Inferior parietal cortex (tissue), 1 donor: ENCODE results near the gene ZXDC.

ENCODE experiments used
- DNase-seq: peaks from one replicate; pipeline ENCODE4 v3.0.0-alpha.2; 2016; ENCODE audit errors: extremely low spot score

The ZXDC gene

DNA sequence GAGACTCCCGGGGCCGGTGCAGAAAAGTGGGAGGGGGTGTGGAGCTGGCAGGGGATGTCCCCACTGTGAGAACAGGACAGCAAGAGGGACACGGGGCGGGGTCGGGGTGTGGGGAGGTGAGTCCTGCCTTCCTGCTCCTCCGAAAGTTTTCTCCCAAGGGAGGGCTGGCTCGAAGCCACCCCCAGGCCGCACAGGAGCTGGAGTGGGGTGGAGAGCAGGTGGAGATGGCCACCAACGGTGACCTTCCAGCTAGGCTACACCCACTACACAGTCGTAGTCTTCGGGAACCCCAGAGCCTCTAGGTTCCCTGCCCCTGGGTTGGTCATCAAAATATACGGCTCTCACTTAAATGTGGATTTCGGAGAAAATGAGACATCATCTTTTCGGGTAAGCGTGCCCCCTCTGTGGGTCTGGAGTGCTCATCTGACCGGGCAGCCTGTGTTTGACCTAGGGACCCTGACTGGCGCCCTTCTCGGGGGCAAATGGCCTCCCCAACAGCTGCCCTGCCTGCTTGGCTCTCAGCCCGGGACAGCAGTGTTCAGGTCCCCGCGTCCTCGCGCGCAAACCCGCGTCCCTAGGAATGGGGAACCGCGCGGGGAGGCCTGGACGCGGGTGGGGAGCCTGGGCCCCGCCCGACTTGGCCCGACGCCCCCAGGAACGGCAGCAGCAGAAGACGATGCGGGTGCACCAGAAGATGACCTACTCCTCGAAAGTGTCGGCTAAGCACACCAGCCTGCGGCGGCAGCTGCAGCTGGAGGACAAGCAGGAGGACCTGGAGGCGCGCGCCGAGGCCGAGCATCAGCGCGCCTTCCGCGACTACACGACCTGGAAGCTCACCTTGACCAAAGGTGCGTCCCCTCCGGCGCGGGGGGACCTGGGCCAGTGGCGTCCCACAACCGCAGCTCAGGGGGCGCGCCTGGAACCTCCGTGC lies 59.8 kb downstream of the ZXDC start:
- DNase-seq = no peak

DNA sequence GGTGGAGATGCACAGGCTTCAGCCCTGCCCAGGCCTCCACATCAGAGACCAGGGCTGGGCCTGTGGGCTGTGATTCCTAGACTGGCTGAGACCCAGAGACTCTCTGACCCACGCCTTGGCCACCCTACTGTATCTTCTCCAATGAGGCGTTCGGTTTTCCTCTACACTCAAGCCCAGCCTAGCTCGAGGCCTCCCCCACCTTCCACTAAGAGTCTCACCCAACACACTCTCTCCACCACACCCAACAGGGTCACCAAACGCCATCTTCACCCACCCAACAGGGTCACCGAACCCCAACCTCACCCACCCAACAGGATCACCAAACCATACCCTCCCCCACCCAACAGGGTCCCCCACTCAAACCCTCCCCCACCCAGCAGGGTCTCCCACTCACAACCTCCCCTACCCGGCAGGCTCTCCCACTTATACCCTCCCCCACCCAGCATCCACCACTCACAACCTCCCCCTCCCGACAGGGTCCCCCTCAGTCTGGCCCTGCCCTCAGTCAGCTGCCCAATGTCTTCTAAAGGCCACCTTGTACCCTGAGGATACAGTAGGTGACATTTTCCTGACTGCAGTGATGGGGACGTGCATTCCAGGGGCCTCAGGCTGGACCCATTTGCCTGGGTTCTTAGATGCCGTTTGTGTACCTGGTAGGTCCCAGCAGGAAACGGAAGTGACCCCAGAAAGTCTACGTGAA lies 60.6 kb downstream of the ZXDC start:
- DNase-seq = no peak

DNA sequence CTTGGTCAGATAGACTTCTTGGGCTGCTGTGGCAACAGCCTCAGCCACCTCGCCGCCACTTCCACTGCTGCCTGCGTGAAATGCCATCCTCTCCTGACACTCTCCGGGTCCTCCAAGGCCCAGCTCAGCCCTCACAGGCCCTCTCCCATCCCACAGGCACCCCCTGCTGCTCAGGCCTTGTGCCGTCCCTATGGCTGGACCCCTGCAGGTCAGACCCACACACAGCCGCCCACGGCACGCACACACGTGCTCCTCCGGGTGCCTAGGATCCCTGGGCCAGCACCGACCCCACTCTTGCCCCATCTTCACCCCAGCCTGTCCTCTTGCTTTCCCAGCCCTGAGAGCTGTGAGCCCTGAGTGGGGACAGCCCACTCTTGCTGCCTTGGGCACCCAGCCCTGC lies 61.3 kb downstream of the ZXDC start:
- no peak for DNase-seq

DNA sequence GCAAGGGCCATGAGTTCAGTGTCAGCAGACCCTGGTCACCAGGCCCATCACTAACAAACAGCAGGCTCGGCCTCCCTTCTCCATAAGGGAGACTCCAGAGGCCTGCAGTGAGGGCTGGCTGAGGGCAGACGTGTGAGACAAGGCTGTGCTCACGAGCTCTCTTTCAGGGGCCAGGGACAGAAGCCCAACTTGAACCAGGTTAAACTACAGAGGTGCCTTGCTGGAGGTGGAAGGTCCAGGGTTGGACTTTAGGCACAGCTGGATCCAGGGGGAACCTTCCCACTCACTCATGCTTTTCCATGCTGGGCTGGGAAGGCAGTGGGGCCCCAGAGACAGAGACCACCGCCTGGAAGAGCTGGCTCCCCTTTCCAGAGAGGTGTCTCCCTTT lies 62.0 kb downstream of the ZXDC start:
- no peak for DNase-seq

DNA sequence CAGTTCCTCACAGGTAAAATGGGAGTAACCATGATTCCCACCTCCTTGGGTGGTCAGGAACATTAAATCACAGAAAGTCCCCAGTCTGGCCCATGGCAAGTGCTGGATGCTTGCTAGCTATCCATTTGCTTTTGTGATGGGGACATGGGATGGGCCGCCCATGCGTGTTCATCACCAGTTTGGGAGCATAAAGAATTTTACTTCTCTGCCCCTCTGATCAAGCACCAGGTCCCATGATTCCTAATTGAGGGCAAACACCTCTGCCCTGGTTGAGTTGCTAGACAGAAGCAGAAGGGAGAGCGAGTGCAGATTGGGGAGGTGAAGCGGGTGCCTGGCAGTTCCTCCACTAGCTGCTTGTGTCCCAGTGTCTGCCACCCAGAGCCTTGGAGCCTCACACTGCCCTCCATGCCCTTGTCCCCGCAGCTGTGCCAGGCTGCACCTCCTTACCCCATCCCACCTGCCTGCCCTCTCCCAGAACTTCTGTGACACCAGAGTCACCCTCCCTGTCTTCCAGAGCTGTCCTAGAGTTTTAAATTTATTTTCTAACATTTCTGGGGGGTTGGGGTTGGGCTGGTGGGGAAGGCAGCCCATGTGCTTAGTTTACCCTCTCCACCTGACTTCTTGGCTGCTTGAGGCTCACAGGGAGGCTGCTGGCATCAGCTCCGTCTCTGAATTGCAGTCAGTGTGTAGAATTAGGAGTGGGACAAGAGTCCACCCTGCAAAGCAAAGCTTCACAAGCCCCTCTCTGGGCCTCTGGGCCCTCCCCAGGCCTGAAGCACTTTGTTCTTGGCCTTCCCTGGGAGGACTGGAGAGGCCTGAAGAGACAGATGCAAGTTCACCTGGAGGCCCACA lies 62.6 kb downstream of the ZXDC start:
- DNase-seq = no peak

DNA sequence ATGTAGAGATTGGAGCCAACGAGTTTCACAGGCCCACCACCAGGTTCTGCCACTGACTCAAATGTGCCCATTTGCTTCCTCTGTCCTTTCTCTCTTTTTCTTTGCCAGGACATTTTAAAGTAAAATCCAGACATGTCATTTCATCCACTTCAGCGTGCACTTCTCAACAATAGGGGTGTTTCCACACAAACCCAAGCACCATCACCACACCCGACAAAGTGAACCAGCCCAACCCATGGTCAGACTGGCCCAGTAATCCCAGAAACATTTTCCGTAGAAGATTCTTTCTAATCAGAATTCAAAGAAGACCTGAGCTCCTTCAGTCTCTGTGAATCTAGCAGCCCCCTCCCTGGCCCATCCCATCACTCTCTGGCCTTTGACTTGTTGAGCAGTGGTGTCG lies 67.6 kb downstream of the ZXDC start:
- no peak for DNase-seq

DNA sequence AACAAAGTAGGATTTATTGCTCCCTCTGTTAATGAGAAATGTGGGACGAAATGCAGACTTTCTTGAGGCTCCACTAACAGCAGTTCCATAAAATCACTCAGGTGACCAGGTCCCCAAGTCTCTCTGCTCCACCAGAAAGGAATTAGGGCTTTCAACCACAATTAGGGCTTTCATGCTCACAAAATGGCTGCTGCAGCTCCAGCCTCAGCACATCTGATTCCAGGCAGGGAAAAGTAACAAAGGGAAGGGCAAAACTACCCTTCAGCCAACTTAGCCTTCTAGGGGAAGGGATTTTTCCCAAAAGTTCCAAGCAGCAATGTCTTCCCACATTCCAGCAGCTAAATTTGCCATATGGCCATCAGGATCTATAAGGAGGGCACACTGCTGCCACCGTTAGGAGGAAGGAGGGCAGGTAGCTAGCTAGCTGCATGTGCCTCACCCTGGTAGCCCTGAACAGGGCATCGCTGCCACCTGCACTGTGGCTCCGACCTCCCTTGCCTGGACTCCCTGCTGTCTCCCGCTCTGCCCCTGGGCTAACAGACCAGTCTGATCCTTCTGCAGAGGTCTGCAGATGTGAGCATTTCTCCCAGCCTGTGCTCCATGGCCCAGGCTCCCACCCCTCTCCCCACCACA lies 68.2 kb downstream of the ZXDC start:
- no peak for DNase-seq

DNA sequence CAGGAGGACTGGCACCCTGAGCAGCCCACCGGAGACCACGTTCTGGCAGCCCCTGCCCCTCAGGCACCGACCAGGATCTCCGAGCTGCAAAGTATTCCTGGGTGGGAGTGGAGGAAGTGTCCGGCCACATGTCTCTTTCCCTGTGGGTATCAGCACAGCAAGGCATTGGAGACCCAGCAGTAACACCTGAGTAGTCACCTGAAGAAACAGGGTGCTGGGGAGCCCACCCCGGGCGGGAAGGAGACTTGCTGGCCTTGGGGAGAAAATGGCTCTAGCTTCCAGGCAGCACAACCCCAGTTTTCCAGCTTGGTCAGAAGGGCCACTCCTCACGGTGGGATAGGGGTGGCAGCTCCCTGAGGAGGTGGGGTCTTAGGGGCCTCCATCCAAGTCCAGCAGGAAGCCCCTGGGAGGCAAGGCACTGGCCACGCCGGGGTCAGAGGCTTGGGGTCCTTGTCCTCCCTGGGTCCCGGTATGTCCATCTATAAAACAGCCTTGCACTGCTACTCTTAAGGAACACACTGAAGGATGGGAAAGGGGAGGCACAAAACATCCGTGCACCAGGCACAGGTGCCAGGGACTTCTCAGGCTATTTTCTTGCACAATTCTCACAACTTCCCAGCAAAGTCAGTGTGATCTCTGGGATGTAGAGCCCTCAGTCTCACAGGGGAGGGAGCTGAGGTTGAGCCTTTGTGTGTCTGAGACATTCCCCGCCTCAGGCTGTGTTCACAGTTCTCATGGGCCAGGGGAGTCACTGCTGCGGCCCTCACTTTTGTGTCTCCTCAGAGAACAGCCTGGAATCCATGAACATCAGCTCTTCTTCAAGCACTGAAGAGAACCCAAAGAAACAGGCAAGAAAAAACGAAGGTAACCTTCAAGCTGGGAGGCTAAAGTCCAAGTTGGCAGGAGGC lies 69.0 kb downstream of the ZXDC start:
- DNase-seq = no peak

DNA sequence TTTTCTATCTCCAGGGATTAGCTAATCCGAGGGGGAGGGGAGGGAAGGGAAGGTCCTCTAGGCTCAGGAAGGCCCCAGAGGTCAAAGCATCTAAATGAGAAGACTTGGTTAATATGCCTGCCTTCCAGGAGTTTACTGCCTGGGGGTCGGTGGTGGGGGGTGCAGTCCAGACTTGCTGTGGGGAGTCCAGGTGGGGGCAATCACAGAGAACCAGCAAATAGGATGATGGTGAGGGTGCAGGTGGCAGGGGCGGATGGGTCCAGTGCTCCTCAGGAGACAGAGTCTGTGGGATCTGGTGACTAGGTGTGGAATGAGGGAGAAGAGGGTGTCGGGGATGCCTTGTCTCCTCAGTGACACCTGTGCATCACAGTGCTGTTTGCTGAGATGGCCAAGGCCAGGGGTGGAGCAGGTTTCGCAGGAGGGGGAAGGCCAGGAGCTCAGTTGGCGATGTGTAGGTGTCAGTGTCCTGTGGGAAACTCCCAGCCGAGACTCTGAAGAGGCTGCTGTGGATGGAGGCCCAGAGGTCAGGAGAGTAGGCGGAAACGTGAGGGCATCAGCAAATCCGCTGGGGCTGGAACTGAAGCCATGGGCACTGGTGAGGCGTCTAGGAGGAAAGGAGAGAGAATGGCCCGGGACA lies 72.9 kb downstream of the ZXDC start:
- DNase-seq = no peak

DNA sequence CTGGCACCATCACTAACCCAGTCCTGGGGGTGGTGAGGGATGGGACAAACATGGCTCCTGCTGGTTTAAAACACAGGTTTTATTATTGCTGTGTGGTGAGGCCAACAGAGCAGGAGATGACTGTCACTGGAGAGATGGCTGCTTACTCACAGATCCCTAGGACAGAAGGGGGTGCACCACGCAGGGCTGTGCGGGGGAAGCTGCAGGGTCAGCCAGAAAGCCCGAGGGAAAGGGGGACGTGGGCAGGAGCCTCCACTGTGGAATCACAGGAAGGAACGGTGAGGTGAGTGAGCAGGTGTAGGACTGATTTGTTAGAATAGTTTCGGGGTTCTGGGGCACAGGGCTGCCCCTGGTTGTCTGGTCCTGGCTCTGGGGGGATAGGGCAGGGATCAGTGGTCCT lies 73.5 kb downstream of the ZXDC start:
- no peak for DNase-seq

DNA sequence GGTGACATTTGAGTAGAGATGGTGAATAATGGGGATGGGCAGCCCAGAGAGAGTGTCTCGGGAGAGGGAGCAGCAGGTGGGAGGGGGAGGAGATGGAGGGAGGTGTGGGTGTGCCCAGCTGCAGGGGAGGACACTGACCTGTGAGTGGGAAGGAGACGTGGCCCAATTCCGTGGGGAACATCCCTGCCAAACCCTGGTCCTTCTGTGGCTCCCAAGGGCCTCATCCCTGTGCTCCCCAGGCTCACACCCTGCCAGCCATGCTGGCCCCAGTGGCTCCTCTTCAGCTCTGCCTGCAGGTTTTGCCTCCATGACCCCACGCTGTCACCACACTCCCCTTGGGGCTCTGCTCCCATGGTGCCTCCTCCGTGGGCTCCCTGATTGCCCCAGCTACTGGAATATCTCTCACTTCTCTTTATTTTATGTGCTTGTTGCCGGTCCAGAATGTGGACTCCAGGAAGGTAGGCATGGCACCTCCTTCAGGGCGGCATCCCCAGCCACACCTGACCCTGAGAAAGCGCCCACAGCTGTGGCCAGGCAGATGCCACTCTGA lies 74.0 kb downstream of the ZXDC start:
- DNase-seq = no peak

DNA sequence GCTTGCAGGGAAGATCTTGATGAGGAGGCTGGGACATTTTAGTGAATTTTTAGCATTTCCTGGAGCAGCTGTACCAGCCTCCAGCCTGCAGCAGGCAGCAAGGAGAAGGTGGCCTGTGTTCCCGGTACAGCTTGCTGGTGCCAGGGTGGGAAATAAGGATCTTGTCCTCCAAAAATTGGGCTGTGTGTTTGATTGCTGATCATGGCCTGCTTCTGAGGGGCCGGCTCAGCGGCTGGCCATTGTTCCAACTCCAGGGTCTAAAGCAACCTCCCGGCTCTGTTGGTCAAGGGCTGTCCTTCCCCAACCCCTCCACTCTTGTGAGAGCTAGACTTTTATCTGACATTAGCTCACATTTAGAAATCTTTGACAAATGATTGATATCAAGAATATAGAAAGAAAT lies 75.9 kb downstream of the ZXDC start:
- DNase-seq = no peak

DNA sequence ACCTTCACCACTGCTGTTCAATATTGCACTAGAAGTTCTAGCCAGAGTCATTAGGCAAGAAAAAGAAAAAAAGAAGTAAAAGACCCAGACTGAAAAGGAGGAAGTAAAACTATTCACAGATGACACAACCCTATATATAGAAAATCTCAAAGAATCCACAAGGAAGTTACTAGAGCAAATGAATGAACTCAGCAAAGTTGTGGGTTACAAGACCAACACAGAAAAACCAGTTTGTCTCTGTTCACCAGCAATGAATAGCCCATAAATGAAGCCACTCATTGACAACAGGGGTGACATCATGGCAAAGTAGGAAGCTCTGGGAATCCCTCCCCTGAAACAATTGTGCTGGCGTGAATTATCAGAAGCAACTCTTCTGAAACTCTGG lies 76.3 kb downstream of the ZXDC start:
- DNase-seq = no peak

DNA sequence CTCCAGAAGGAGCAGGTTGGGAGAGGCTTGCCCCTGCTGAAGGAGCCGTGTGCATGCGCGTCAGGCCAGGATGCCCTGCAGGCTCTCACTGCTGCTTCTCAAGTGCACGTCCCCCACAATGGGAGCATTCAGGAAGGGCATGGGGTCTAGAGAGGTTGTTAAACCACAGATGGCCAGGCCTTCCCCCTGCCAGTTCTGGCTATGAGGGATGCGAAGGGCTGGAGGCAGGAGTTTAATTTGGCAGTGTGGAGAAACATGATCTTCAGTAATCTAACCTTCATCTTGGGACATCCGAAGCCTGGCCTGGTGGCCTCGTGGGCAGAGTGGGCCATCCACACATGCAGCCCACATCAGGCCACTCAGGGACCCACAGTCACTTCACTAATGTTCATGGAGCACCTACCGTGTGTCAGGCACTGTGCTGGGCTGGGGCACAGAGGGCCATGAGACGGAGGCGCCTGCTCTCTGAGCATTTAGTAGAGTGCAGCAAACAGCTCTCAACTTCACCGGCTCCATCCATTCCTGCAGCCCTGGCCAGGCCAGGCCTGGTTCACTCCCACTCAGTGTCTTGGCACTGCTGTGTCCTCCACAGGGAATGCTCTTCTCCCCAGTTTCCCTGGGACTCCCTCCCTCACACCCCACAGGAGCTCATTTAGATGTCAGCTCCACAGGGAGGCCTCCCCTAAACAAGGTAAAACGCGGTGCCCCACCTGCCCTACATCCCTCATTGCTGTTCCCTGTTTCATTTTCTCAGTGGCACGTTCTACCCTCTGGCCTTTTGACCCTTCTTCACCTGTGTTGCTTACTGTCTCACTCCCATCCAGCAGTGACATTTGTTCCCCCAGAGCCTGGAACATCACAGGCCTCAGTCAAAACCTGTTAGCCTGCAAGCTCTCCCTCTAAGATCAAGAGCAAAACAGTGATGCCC lies 77.0 kb downstream of the ZXDC start:
- no peak for DNase-seq

DNA sequence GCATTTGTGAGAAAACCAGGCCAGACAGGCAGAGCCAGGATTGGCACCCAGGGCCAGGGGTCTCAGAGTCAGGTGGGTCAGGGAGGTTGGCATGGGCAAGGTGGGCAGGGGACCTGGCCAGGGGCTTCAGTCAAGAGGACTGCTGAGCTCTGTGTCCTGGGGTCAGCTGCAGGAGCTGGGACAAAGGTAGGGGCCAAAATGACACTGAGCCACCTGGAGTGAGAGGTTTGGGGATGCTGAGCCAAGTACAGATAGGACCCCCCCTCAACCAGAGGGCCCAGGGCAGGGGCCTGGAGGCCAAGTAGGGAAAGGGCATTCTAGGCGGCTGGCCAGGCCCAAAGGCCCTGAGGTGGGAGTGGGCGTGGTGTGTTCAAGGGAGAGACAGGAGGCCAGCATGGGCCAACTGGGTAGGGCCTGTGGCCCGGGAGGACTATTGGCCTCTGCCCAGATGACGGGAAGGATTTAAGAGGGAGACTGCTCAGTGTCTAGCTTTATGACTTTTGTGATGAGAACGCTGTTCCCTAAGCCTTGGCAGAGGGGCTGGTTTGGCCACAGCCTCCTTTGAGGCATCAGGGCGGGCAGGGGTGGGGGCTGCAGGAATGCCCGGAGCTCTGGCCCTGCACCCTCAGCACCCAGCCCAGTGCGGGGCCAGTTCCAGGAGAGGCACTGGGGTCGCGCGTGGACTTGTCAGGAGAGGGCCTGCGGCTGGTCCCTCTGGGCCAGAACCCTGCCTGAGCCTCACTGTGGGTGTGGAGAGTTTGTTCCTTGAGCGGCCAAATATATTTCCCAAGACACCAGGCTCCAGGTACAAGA lies 77.9 kb downstream of the ZXDC start:
- DNase-seq = no peak

DNA sequence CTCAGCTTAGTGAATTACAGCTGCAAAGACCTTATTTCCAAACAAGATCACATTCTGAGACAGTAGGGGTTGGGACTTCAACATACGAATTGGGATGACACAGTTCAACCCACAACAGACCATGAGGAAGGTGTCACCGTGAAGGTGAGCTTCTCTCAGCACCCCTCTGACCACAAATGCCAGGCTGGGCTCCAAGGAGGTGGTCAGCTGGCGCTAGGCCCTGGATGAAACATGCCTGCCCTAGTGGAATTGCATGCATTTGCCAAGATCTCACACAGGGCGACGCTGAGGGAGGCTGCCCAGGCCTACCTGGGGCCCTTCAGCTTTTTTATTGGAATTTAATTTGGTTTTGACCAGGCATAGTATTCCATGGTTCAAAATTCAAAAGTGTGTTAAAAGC lies 79.2 kb downstream of the ZXDC start:
- DNase-seq = no peak

DNA sequence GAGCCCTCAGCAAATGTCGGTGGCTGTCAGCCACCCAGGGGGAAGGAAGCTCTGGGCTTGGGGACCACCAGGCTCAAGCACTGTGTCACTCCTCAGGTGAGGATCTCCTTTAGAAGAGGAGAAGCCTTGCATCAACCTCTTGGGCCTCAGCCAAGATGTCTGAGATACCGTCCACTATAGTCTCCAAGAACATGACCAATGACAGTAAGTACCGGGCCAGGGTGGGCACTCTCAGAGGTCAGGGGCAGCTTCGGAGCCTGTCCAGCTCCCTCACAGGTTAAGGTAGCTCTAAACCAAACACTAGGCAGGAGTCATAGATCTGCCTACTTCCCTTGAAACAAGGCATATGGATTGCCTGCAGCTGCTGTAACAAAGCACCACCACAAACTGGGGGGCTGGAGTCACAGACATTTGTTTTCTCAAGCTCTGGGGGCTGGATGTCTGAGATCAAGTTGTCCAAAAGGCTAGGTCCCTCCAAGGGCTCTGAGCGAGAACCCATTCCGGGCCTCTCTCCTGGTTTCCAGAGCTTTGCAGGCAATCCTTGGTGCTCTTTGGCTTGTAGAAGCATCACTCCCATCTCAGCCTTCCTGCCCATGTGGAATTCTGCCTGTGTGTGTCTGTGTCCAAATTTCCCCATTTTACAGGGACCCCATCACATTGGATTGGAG lies 79.7 kb downstream of the ZXDC start:
- no peak for DNase-seq

DNA sequence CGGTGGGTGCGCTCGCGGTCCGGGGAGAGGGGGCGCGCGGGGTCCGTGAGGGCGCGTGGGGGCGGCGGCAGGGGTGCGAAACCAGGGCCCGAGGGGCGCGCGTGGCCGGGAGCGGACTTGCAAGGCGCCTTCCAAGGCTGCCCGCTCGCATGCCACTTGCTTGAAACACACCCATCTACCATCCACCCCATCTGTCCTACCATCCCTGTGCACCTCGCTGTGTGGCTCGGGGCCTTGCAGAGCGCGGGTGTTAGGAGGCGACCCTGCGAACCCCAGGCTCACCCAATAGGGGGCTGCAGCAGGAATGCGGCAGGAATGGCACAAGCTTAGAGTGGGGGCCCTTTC lies 80.7 kb downstream of the ZXDC start:
- no peak for DNase-seq
